ENCODE measurements around the gene EIF1AD.

EIF1AD gene

GRCh38 chr11:66020618-66021357 is 18.8 kb upstream of the EIF1AD start:
- H2BK120ac ChIP-seq (ENCODE audit: low read depth, low read length) = no peak overlapping the region
- H3K36me3 ChIP-seq (replicated peaks in 1 of 2; ENCODE audit: control insufficient read depth in 2 of 2, insufficient read depth in 2 of 2, low read length in 2 of 2) = no peaks in the 10 kb centered on the region
- no peak overlapping the region for H2BK12ac ChIP-seq (ENCODE audit: low read length)
- DNase-seq (ENCODE audit: low spot score) = no peak
- peak overlapping the region; percentile 49 for H2BK15ac ChIP-seq (ENCODE audit: low read length)
- H3K4me3 ChIP-seq (ENCODE audit: low read length in 2 of 2) = no peak overlapping the region
- no CpG with 5 or more reads among the region's 25 CpGs for WGBS, 2 donors (ENCODE audit: extremely low coverage in 2 of 2, insufficient read length in 2 of 2, insufficient replicate concordance in 1 of 2)
- peak overlapping the region; percentile 75 for H2AK5ac ChIP-seq (ENCODE audit: low read depth, low read length)
- no peak overlapping the region for H3K4me2 ChIP-seq (ENCODE audit: insufficient read depth, low read length, poor library complexity, severe bottlenecking)
- no peak overlapping the region for H3K14ac ChIP-seq (ENCODE audit: low read length)
- H3K79me1 ChIP-seq (ENCODE audit: low read depth, low read length) = no peaks in the 10 kb centered on the region
- H4K91ac ChIP-seq (ENCODE audit: low read depth, low read length, poor library complexity) = no peak overlapping the region
- peak overlapping the region; percentile 22 for H2AFZ ChIP-seq (ENCODE audit: low read length)
- no peak overlapping the region for H4K8ac ChIP-seq (ENCODE audit: low read depth, low read length)
- H3K4ac ChIP-seq (ENCODE audit: low read length) = no peak overlapping the region
- no peak overlapping the region for H3K18ac ChIP-seq (ENCODE audit: low read length)
- H3K9me3 ChIP-seq (replicated peaks in 1 of 2; ENCODE audit: control insufficient read depth in 2 of 2, insufficient read depth in 1 of 2, low read depth in 1 of 2, low read length in 2 of 2) = no peaks in the 10 kb centered on the region
- peaks cover 0 to 41% (median 13%) of the 10 kb centered on the region in 3 experiments for H3K27me3 ChIP-seq (ENCODE audit: control insufficient read depth in 3 of 3, insufficient read depth in 3 of 3, low read depth in 1 of 3, low read length in 3 of 3)
- H3K9ac ChIP-seq (ENCODE audit: low read depth, low read length, poor library complexity) = peak overlapping the region; percentile 44
- peaks cover 0 to 2% of the 10 kb centered on the region in 2 donors for H3K4me1 ChIP-seq (ENCODE audit: control insufficient read depth in 2 of 2, insufficient read depth in 1 of 2, low read depth in 1 of 2, low read length in 2 of 2)
- no peak overlapping the region for H2BK5ac ChIP-seq (ENCODE audit: low read length)
- H3K23ac ChIP-seq (ENCODE audit: low read depth, low read length, poor library complexity) = peak overlapping the region; percentile 89
- no peak overlapping the region for H3K27ac ChIP-seq (replicated peaks; ENCODE audit: low read length)

GRCh38 chr11:66020212-66020611 is 18.3 kb upstream of the EIF1AD start:
- Histone ChIP-seq H3K4me1 (ENCODE audit: control insufficient read depth in 2 of 2, insufficient read depth in 1 of 2, low read depth in 1 of 2, low read length in 2 of 2) (peaks cover 0 to 2% of the 10 kb centered on the region in 2 donors), H3K4me3 (ENCODE audit: low read length in 2 of 2) (no peak overlapping the region), H2BK120ac (ENCODE audit: low read depth, low read length) (no peak overlapping the region), H2BK12ac (ENCODE audit: low read length) (no peak overlapping the region), H3K4me2 (ENCODE audit: insufficient read depth, low read length, poor library complexity, severe bottlenecking) (no peak overlapping the region), H3K79me1 (ENCODE audit: low read depth, low read length) (no peaks in the 10 kb centered on the region), H3K23ac (ENCODE audit: low read depth, low read length, poor library complexity) (peak overlapping the region; percentile 89), H4K8ac (ENCODE audit: low read depth, low read length) (no peak overlapping the region), H3K4ac (ENCODE audit: low read length) (no peak overlapping the region), H3K9ac (ENCODE audit: low read depth, low read length, poor library complexity) (no peak overlapping the region), H3K27ac (replicated peaks; ENCODE audit: low read length) (no peak overlapping the region), H3K14ac (ENCODE audit: low read length) (peak overlapping the region; percentile 8), H3K27me3 (ENCODE audit: control insufficient read depth in 3 of 3, insufficient read depth in 3 of 3, low read depth in 1 of 3, low read length in 3 of 3) (peaks cover 0 to 47% (median 11%) of the 10 kb centered on the region in 3 experiments), H2BK15ac (ENCODE audit: low read length) (peak overlapping the region; percentile 58), H3K18ac (ENCODE audit: low read length) (peak overlapping the region; percentile 38), H2AK5ac (ENCODE audit: low read depth, low read length) (peak overlapping the region; percentile 75), H3K36me3 (replicated peaks in 1 of 2; ENCODE audit: control insufficient read depth in 2 of 2, insufficient read depth in 2 of 2, low read length in 2 of 2) (no peaks in the 10 kb centered on the region), H2BK5ac (ENCODE audit: low read length) (no peak overlapping the region), H3K9me3 (replicated peaks in 1 of 2; ENCODE audit: control insufficient read depth in 2 of 2, insufficient read depth in 1 of 2, low read depth in 1 of 2, low read length in 2 of 2) (no peaks in the 10 kb centered on the region), H2AFZ (ENCODE audit: low read length) (no peak overlapping the region), H4K91ac (ENCODE audit: low read depth, low read length, poor library complexity) (no peak overlapping the region)
- WGBS, 2 donors (ENCODE audit: extremely low coverage in 2 of 2, insufficient read length in 2 of 2, insufficient replicate concordance in 1 of 2) = no CpG with 5 or more reads among the region's 8 CpGs
- no peak for DNase-seq (ENCODE audit: low spot score)

- Histone ChIP-seq H3K27me3 (ENCODE audit: control insufficient read depth in 3 of 3, insufficient read depth in 3 of 3, low read depth in 1 of 3, low read length in 3 of 3) (peaks cover 0 to 61% (median 10%) of the 10 kb centered on the region in 3 experiments), H4K91ac (ENCODE audit: low read depth, low read length, poor library complexity) (no peak overlapping the region), H4K8ac (ENCODE audit: low read depth, low read length) (no peak overlapping the region), H2BK120ac (ENCODE audit: low read depth, low read length) (no peak overlapping the region), H2AFZ (ENCODE audit: low read length) (no peak overlapping the region), H3K79me1 (ENCODE audit: low read depth, low read length) (no peaks in the 10 kb centered on the region), H2AK5ac (ENCODE audit: low read depth, low read length) (no peak overlapping the region), H3K9ac (ENCODE audit: low read depth, low read length, poor library complexity) (no peak overlapping the region), H2BK12ac (ENCODE audit: low read length) (no peak overlapping the region), H3K4me3 (ENCODE audit: low read length in 2 of 2) (no peak overlapping the region), H3K18ac (ENCODE audit: low read length) (no peak overlapping the region), H3K9me3 (replicated peaks in 1 of 2; ENCODE audit: control insufficient read depth in 2 of 2, insufficient read depth in 1 of 2, low read depth in 1 of 2, low read length in 2 of 2) (no peaks in the 10 kb centered on the region), H2BK5ac (ENCODE audit: low read length) (no peak overlapping the region), H2BK15ac (ENCODE audit: low read length) (no peak overlapping the region), H3K23ac (ENCODE audit: low read depth, low read length, poor library complexity) (no peak overlapping the region), H3K4me2 (ENCODE audit: insufficient read depth, low read length, poor library complexity, severe bottlenecking) (no peak overlapping the region), H3K36me3 (replicated peaks in 1 of 2; ENCODE audit: control insufficient read depth in 2 of 2, insufficient read depth in 2 of 2, low read length in 2 of 2) (no peaks in the 10 kb centered on the region), H3K14ac (ENCODE audit: low read length) (no peak overlapping the region), H3K4me1 (ENCODE audit: control insufficient read depth in 2 of 2, insufficient read depth in 1 of 2, low read depth in 1 of 2, low read length in 2 of 2) (peaks cover 2 to 3% of the 10 kb centered on the region in 2 donors), H3K4ac (ENCODE audit: low read length) (no peak overlapping the region), H3K27ac (replicated peaks; ENCODE audit: low read length) (no peak overlapping the region)
- DNase-seq (ENCODE audit: low spot score) = no peak
- WGBS, 2 donors (ENCODE audit: extremely low coverage in 2 of 2, insufficient read length in 2 of 2, insufficient replicate concordance in 1 of 2) = 100% methylated on average over 2 of the region's 4 CpGs; no CpG with 5 or more reads in 1 of the 2 donors
Measured at GRCh38 chr11:66017321-66017720, 15.4 kb upstream of the EIF1AD start.

- H3K23ac ChIP-seq (ENCODE audit: low read depth, low read length, poor library complexity) = no peak overlapping the region
- H3K4me1 ChIP-seq (ENCODE audit: control insufficient read depth in 2 of 2, insufficient read depth in 1 of 2, low read depth in 1 of 2, low read length in 2 of 2) = peaks cover 2 to 3% of the 10 kb centered on the region in 2 donors
- H2BK15ac ChIP-seq (ENCODE audit: low read length) = peak overlapping the region; percentile 49
- DNase-seq (ENCODE audit: low spot score) = no peak
- H3K9me3 ChIP-seq (replicated peaks in 1 of 2; ENCODE audit: control insufficient read depth in 2 of 2, insufficient read depth in 1 of 2, low read depth in 1 of 2, low read length in 2 of 2) = no peaks in the 10 kb centered on the region
- H4K91ac ChIP-seq (ENCODE audit: low read depth, low read length, poor library complexity) = no peak overlapping the region
- H2BK12ac ChIP-seq (ENCODE audit: low read length) = no peak overlapping the region
- no peak overlapping the region for H3K9ac ChIP-seq (ENCODE audit: low read depth, low read length, poor library complexity)
- peaks cover 0 to 65% (median 15%) of the 10 kb centered on the region in 3 experiments for H3K27me3 ChIP-seq (ENCODE audit: control insufficient read depth in 3 of 3, insufficient read depth in 3 of 3, low read depth in 1 of 3, low read length in 3 of 3)
- H3K27ac ChIP-seq (replicated peaks; ENCODE audit: low read length) = no peak overlapping the region
- H3K4ac ChIP-seq (ENCODE audit: low read length) = no peak overlapping the region
- H3K4me3 ChIP-seq (ENCODE audit: low read length in 2 of 2) = no peak overlapping the region
- no peak overlapping the region for H2BK120ac ChIP-seq (ENCODE audit: low read depth, low read length)
- no peak overlapping the region for H3K14ac ChIP-seq (ENCODE audit: low read length)
- no CpG with 5 or more reads among the region's 10 CpGs for WGBS, 2 donors (ENCODE audit: extremely low coverage in 2 of 2, insufficient read length in 2 of 2, insufficient replicate concordance in 1 of 2)
- H4K8ac ChIP-seq (ENCODE audit: low read depth, low read length) = no peak overlapping the region
- no peak overlapping the region for H2AFZ ChIP-seq (ENCODE audit: low read length)
- no peaks in the 10 kb centered on the region for H3K79me1 ChIP-seq (ENCODE audit: low read depth, low read length)
- peak overlapping the region; percentile 56 for H2AK5ac ChIP-seq (ENCODE audit: low read depth, low read length)
- no peak overlapping the region for H3K4me2 ChIP-seq (ENCODE audit: insufficient read depth, low read length, poor library complexity, severe bottlenecking)
- no peaks in the 10 kb centered on the region for H3K36me3 ChIP-seq (replicated peaks in 1 of 2; ENCODE audit: control insufficient read depth in 2 of 2, insufficient read depth in 2 of 2, low read length in 2 of 2)
- no peak overlapping the region for H2BK5ac ChIP-seq (ENCODE audit: low read length)
- no peak overlapping the region for H3K18ac ChIP-seq (ENCODE audit: low read length)
Measured at GRCh38 chr11:66016793-66017177, 14.8 kb upstream of the EIF1AD start.

Measured in neuronal stem cell (in vitro differentiated cells).